ENCODE data around the gene LPO.

The LPO gene

GRCh38 chr17:58238147-58238634 lies at the start of gene LPO:
Gene LPO (plus strand): TSS chr17:58238584. CDS start chr17:58242980, 4,396 bp downstream.
- DNase-seq, result no peak

GRCh38 chr17:58189436-58190146 lies 48.8 kb upstream of the LPO start:
- DNase-seq, result peak in 20 of 58 donors; percentile 3 to 49 (median 8)

- DNase-seq, result no peak
Observed at GRCh38 chr17:58191241-58191896, 47.0 kb upstream of the LPO start.

GRCh38 chr17:58192612-58193011 lies 45.8 kb upstream of the LPO start, which contains the start of gene EPX:
Gene EPX (plus strand): TSS chr17:58192726. CDS start chr17:58192847, 121 bp downstream.
- DNase-seq, result no peak

- no peak for DNase-seq
Observed at GRCh38 chr17:58193641-58194255, 44.6 kb upstream of the LPO start.

GRCh38 chr17:58195518-58196123 lies 42.8 kb upstream of the LPO start:
- no peak for DNase-seq

- no peak for DNase-seq
Observed at GRCh38 chr17:58196610-58197009, 41.8 kb upstream of the LPO start.

- DNase-seq, result peak in 8 of 58 donors; percentile 1 to 14 (median 8)
Observed at GRCh38 chr17:58200024-58200633, 38.3 kb upstream of the LPO start.

GRCh38 chr17:58202859-58203258 lies 35.5 kb upstream of the LPO start:
- DNase-seq, result no peak

GRCh38 chr17:58204796-58205195 lies 33.6 kb upstream of the LPO start:
- no peak for DNase-seq

GRCh38 chr17:58205936-58206335 lies 32.4 kb upstream of the LPO start:
- DNase-seq, result no peak

- peak in 11 of 58 donors; percentile 2 to 43 (median 11) for DNase-seq
Observed at GRCh38 chr17:58207451-58207850, 30.9 kb upstream of the LPO start.

GRCh38 chr17:58208344-58208743 lies 30.0 kb upstream of the LPO start:
- no peak for DNase-seq

- DNase-seq, result no peak
Observed at GRCh38 chr17:58210922-58211321, 27.5 kb upstream of the LPO start.

- DNase-seq, result no peak
Observed at GRCh38 chr17:58215685-58216084, 22.7 kb upstream of the LPO start.

GRCh38 chr17:58217766-58218165 lies 20.6 kb upstream of the LPO start:
- no peak for DNase-seq

GRCh38 chr17:58219007-58219788 lies 19.2 kb upstream of the LPO start, which contains the start of gene MKS1:
Gene MKS1 (minus strand): TSS chr17:58219255. CDS start chr17:58219230, 25 bp downstream.
- DNase-seq, result peak; percentile 64 to 97 (median 90)

- DNase-seq, result no peak
Observed at GRCh38 chr17:58219789-58220183, 18.6 kb upstream of the LPO start.

- DNase-seq, result no peak
Observed at GRCh38 chr17:58224315-58224714, 14.1 kb upstream of the LPO start.

GRCh38 chr17:58227733-58228132 lies 10.7 kb upstream of the LPO start:
- DNase-seq, result no peak

Data from anterior cingulate cortex (tissue), 58 donors.